Stimulated activated CD8-positive, alpha-beta memory T cell treated with anti-CD3 and anti-CD28 coated beads, Interleukin-7, amount 100 ng/mL, for 48 hours (primary cell): ENCODE data around the gene FFAR3.
"Not testable (repeated sequence)": the region's sequence is repeated elsewhere in the genome, so short reads cannot be mapped to it uniquely, and the experiment has no call there.

Experiments
- DNase-seq, 2 donors: peaks; one replicate each; pipeline ENCODE4 v3.0.0-alpha.2; 2020; ENCODE audit warnings: low read depth in 1 of 2; ENCODE audit errors: extremely low read depth in 1 of 2

The FFAR3 gene

GRCh38 chr19:35373492-35373891, 15.2 kb downstream of the FFAR3 start:
- no peak for DNase-seq

GRCh38 chr19:35374031-35374430, 15.8 kb downstream of the FFAR3 start:
- not testable (repeated sequence) for DNase-seq

- no peak for DNase-seq
Observed at GRCh38 chr19:35375505-35376307, 17.4 kb downstream of the FFAR3 start.

- DNase-seq: no peak
Observed at GRCh38 chr19:35377656-35378055, 19.4 kb downstream of the FFAR3 start.

GRCh38 chr19:35378356-35378755, 20.1 kb downstream of the FFAR3 start:
- no peak for DNase-seq

GRCh38 chr19:35379545-35379944, 21.3 kb downstream of the FFAR3 start:
- DNase-seq: not testable (repeated sequence)

- DNase-seq: no peak
Observed at GRCh38 chr19:35379992-35380391, 21.7 kb downstream of the FFAR3 start.

- DNase-seq: no peak
Observed at GRCh38 chr19:35380450-35381124, 22.3 kb downstream of the FFAR3 start.

GRCh38 chr19:35381318-35381717, 23.1 kb downstream of the FFAR3 start:
- no peak for DNase-seq

GRCh38 chr19:35381926-35382325, 23.7 kb downstream of the FFAR3 start:
- no peak for DNase-seq

GRCh38 chr19:35383536-35383935, 25.3 kb downstream of the FFAR3 start:
- no peak for DNase-seq

GRCh38 chr19:35388277-35389054, 30.2 kb downstream of the FFAR3 start:
- no peak for DNase-seq

- DNase-seq: no peak
Observed at GRCh38 chr19:35389192-35389861, 31.1 kb downstream of the FFAR3 start.

GRCh38 chr19:35392742-35393715, 34.8 kb downstream of the FFAR3 start:
- DNase-seq: no peak

- DNase-seq: no peak
Observed at GRCh38 chr19:35395382-35396199, 37.3 kb downstream of the FFAR3 start.

GRCh38 chr19:35396240-35396885, 38.1 kb downstream of the FFAR3 start:
- DNase-seq: no peak

GRCh38 chr19:35397064-35397463, 38.8 kb downstream of the FFAR3 start:
- DNase-seq: no peak

GRCh38 chr19:35398570-35398969, 40.3 kb downstream of the FFAR3 start:
- DNase-seq: no peak

- no peak for DNase-seq
Observed at GRCh38 chr19:35399231-35399630, 41.0 kb downstream of the FFAR3 start.
